T-helper 2 cell (primary cell): ENCODE results near the gene DGKH.
"Not testable (repeated sequence)": the region's sequence is repeated elsewhere in the genome, so short reads cannot be mapped to it uniquely, and the experiment has no call there.

ENCODE experiments used
- DNase-seq, 5 experiments: peaks; one replicate each; pipeline versions ENCODE4 v3.0.0 to v3.0.0-alpha.2; 2012 to 2022

Gene DGKH

GRCh38 chr13:42168496-42168895 lies 120.0 kb downstream of the DGKH start:
- no peak for DNase-seq

- DNase-seq: no peak
These were observed 121.6 kb downstream of the DGKH start for GRCh38 chr13:42170029-42170428.

DNA sequence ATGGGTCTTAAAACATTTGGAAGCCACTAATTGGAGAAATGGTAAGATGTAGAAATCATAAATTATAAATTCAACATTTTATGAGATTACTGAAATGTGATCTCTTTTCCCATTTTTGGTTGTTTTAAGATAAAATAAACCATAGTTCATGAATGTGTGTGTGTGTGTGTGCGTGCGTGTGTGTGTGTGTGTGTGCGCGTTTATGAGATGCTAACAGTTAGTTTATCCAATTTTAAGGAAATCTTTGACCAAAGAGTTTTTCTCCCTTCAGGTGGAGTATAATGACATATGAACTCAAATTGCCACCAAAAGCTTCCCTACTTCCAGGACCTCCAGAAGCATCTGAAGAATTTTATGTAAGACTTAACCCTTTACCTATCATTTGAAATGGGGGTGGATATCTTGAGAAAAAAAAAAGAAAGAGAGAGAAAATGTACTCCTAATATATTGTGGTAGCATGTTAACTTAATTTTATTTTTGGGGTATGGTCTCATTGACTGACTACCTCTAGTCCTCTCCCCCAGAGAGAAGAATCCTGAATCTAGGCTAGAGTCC lies 125.4 kb downstream of the DGKH start:
- no peak for DNase-seq

- no peak for DNase-seq
These were observed 126.1 kb downstream of the DGKH start for GRCh38 chr13:42174344-42175162.

DNA sequence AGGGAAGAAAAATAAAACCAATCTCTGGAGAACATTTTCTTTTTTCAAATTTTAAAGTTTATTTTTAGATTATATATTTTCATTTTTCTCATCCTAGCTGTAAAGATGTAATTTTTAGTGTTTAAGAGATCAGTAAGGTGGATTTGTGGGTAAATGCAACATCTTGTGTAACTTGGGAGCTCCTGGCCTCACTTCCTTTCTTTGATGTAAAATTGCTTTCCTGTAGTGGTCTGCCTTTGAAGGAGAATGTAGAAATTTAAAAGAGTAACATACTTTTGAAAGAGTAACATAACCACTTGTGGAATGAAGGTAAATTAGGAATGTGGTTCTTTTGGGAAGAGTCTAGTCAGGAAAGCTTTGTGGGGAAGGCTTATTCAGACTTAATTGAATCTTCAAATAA lies 127.8 kb downstream of the DGKH start:
- DNase-seq: no peak

GRCh38 chr13:42177189-42177588 lies 128.7 kb downstream of the DGKH start:
- DNase-seq: no peak

- no peak for DNase-seq
These were observed 133.0 kb downstream of the DGKH start for GRCh38 chr13:42181381-42181953.

GRCh38 chr13:42189061-42189460 lies 140.6 kb downstream of the DGKH start:
- no peak for DNase-seq

- no peak for DNase-seq
These were observed 142.1 kb downstream of the DGKH start for GRCh38 chr13:42190529-42190928.

GRCh38 chr13:42211704-42212464 lies 163.4 kb downstream of the DGKH start:
- no peak for DNase-seq

DNA sequence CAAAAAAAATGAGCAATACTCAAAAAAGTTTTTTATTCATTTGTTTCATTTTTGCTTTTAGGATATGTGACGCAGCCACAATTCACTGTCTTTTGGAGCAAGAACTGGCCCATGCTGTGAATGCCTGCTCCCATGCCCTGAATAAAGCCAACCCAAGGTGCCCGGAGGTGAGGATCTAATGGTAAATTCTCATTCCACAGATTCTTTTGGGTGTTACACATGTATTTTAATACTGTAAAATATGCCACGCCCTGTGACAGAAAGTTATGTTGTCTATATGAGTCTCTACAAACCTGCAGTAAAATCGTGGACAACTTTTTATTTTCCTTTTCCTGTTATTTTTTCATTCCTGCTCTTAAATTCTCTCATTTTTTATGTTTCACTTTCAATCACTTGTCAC lies 166.0 kb downstream of the DGKH start:
- no peak for DNase-seq

DNA sequence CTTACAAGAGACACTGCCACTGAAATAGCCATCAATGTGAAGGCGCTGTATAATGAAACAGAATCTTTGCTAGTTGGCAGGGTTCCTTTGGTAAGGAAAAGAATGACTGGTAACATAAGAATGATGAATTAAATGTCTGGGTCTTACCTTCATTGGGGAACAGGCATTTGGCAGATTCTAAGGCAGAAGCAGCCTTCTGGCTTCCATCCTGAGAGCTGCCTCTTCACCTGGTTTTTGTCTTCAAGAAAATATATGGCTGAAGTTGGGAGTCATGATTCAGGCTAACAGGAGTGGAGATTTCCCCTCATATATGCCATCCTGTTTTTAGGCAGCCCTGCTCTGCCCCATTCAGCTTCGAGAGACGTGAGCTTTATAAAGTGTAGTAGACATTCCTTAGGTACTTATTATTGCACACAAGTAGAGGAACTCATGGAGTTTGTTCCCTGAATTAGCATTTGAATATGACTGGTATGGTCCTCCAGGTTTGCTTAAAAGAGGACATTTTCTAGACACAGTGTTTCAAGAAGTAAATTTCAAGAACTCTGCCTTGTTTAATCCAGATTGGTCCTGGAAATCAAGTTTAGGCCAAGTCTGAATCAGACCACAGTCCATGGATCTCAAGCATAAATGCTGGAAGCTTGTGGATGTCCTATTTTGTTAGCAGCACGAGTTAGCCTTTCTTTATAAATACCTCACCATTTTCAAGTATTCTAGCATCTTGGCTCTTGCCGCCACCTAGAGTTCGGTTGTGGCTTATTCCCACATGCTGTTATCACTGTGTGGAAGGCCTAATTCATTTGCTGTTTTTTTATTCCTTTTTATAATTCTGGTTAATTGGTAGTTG lies 167.4 kb downstream of the DGKH start:
- DNase-seq: peak in 1 of 5 experiments; percentile 46

DNA sequence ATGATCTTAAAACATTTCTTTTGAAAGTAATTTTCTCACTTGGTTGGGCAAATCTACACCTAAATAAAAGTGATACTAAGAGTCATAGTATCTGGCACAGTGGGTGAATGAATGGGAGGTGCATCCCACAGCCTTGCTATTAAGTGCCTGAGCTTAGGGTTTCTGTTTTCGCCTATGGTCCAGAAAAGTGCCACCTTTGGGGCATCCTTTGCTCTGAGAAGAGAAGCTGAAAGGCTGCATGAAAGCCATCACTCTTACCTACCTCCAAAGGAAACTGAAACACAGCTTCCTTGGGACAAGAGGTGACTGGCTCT lies 167.9 kb downstream of the DGKH start:
- no peak for DNase-seq

GRCh38 chr13:42218576-42218975 lies 170.1 kb downstream of the DGKH start:
- DNase-seq: no peak

- DNase-seq: no peak
These were observed 170.6 kb downstream of the DGKH start for GRCh38 chr13:42219051-42219450.

GRCh38 chr13:42219876-42220275 lies 171.4 kb downstream of the DGKH start:
- DNase-seq: no peak

GRCh38 chr13:42221121-42221765 lies 172.8 kb downstream of the DGKH start:
- DNase-seq: no peak

- DNase-seq: no peak
These were observed 175.2 kb downstream of the DGKH start for GRCh38 chr13:42223681-42224080.

GRCh38 chr13:42225051-42225450 lies 176.6 kb downstream of the DGKH start:
- DNase-seq: no peak

GRCh38 chr13:42226759-42227158 lies 178.3 kb downstream of the DGKH start:
- DNase-seq: not testable (repeated sequence)

GRCh38 chr13:42228527-42228926 lies 180.1 kb downstream of the DGKH start:
- DNase-seq: no peak

DNA sequence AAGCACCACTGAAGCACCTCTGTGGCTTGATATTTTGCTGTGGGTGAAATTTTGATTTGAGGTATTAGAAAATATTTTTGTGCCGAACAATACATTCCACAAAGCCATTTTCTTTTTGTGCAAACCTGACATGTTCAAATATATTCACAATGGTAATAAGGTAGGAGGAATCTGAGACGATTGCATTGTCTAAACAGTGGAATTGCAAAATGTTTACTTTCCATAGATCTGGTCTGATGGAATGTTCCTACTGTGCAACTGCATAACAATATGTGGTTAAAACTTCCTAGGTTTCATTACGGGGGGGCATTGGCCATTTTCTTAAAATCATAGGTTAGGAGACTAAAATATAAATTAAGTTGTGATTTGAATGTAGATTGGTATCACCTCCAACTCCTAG lies 180.8 kb downstream of the DGKH start:
- DNase-seq: no peak
